ENCODE measurements around the gene SETBP1. TPM values are rescaled to one million over a fixed set of nuclear protein-coding genes. Genes with fewer than 3 reads are reported as not detected.

The SETBP1 gene
- total RNA-seq, 1 experiment from 2014 or later: 0.05 TPM

DNA sequence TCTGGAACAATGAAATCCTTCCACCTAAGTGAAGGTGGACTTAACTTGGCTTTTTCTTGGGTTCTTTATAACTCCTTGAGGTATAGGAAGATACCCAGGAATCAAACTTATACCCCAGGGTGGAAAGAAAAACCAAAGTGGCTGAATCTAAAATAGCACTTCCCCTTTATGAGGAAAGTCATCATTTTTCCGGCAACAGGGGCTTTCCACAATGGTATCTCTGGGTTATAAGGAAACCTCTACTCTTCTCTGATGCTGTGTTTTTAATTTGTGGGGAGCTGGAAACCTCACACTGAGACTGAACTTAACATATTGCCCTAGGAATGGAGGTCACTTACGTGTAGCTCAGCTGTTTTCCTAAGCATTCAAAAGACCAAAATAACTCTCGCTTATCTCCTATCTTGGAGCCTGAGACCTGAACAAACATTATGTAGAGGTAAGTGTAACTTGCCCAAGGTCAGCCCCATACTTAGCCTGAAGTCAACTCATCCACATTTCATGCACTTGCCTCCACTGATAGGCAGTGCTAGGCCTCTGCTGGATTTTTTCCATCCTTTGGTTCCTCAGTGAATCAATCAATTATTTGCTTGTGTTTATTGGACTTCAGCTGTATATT is 117.9 kb downstream of the SETBP1 start:
- Histone ChIP-seq H4K20me1 (ENCODE audit: insufficient read depth) (no peaks in the 10 kb centered on the region), H3K27me3 (ENCODE audit: insufficient read depth, low read length) (no peaks in the 10 kb centered on the region), H2AFZ (ENCODE audit: low read depth, low read length, poor library complexity, severe bottlenecking) (no peak overlapping the region), H3K4me2 (ENCODE audit: low read length) (no peak overlapping the region), H3K9me2 (ENCODE audit: insufficient read depth) (no peaks in the 10 kb centered on the region), H3K36me3 (ENCODE audit: control insufficient read depth in 1 of 2, insufficient read depth in 2 of 2, low read length in 2 of 2) (no peaks in the 10 kb centered on the region), H3K79me2 (ENCODE audit: insufficient read depth, low read length) (no peaks in the 10 kb centered on the region), H3K4me3 (replicated peaks in 1 of 2; ENCODE audit: low read depth in 1 of 2, low read length in 2 of 2) (no peak overlapping the region), H3K27ac (ENCODE audit: low read depth, low read length) (no peak overlapping the region), H3K9ac (ENCODE audit: low read length) (no peak overlapping the region), H3K9me3 (ENCODE audit: control insufficient read depth in 1 of 2, insufficient read depth in 1 of 2, low read depth in 1 of 2, low read length in 2 of 2) (peaks cover 6 to 32% of the 10 kb centered on the region in 2 experiments; a peak in 2 of 4 replicates), H3K4me1 (ENCODE audit: control insufficient read depth in 1 of 2, insufficient read depth in 2 of 2, low read length in 2 of 2) (no peaks in the 10 kb centered on the region)
- ChIA-PET RAD21 (ENCODE audit: low non-redundant PET in 1 of 2, low total read pairs in 2 of 2, uncharacterized antibody in 2 of 2, unreplicated experiment in 2 of 2) (no interaction called here), POLR2A (no interaction called here), CTCF (no interaction called here)
- DNase-seq (ENCODE audit: low read depth, low spot score) (no peak), ATAC-seq (no peak)
- TF ChIP-seq JUND (IDR thresholded peaks at IDR 0.05): no peak
- no peak for TF ChIP-seq ELF1 (IDR thresholded peaks at IDR 0.05; ENCODE audit: borderline replicate concordance, low read depth)
- TF ChIP-seq POLR2AphosphoS5 (IDR thresholded peaks at IDR 0.05; ENCODE audit: low read depth, low read length): no peak
- intact Hi-C loops (cut with micrococcal nuclease): no loop called here
- BruUV-seq (replicated peaks): no TSS peak

GRCh38 chr18:44799382-44799906 is 118.8 kb downstream of the SETBP1 start:
- no peak for TF ChIP-seq EZH2 (IDR thresholded peaks at IDR 0.05)
- no peak for TF ChIP-seq SRF (IDR thresholded peaks at IDR 0.05; ENCODE audit: low read depth)
- TF ChIP-seq CTCF (IDR thresholded peaks at IDR 0.05 in 2 of 3, conservative IDR thresholded peaks at IDR 0.05 in 1 of 3; ENCODE audit: borderline replicate concordance in 1 of 3, insufficient read depth in 1 of 3, low read depth in 2 of 3, low read length in 2 of 3): no peak
- no peak for TF ChIP-seq JUND (IDR thresholded peaks at IDR 0.05)
- Histone ChIP-seq H3K27ac (ENCODE audit: low read depth, low read length) (no peak overlapping the region), H3K9me3 (ENCODE audit: control insufficient read depth in 1 of 2, insufficient read depth in 1 of 2, low read depth in 1 of 2, low read length in 2 of 2) (peaks cover 10 to 32% of the 10 kb centered on the region in 2 experiments; a peak in 2 of 4 replicates), H3K4me3 (replicated peaks in 1 of 2; ENCODE audit: low read depth in 1 of 2, low read length in 2 of 2) (no peak overlapping the region), H3K9me2 (ENCODE audit: insufficient read depth) (no peaks in the 10 kb centered on the region), H3K36me3 (ENCODE audit: control insufficient read depth in 1 of 2, insufficient read depth in 2 of 2, low read length in 2 of 2) (no peaks in the 10 kb centered on the region), H3K9ac (ENCODE audit: low read length) (no peak overlapping the region), H3K4me2 (ENCODE audit: low read length) (no peak overlapping the region), H3K27me3 (ENCODE audit: insufficient read depth, low read length) (no peaks in the 10 kb centered on the region), H3K4me1 (ENCODE audit: control insufficient read depth in 1 of 2, insufficient read depth in 2 of 2, low read length in 2 of 2) (no peaks in the 10 kb centered on the region), H3K79me2 (ENCODE audit: insufficient read depth, low read length) (no peaks in the 10 kb centered on the region), H2AFZ (ENCODE audit: low read depth, low read length, poor library complexity, severe bottlenecking) (no peak overlapping the region), H4K20me1 (ENCODE audit: insufficient read depth) (no peaks in the 10 kb centered on the region)
- ATAC-seq: no peak
- no TSS peak for BruUV-seq (replicated peaks)
- intact Hi-C loops (cut with micrococcal nuclease): no loop called here
- ChIA-PET RAD21 (ENCODE audit: low non-redundant PET in 1 of 2, low total read pairs in 2 of 2, uncharacterized antibody in 2 of 2, unreplicated experiment in 2 of 2) (no interaction called here), CTCF (no interaction called here), POLR2A (no interaction called here)
- no peak for DNase-seq (ENCODE audit: low read depth, low spot score)
